Neuron (in vitro differentiated cells): ENCODE results near the gene CYP4F22.
"Not testable (repeated sequence)": the region's sequence is repeated elsewhere in the genome, so short reads cannot be mapped to it uniquely, and the experiment has no call there.

Experiments used
- H2AFZ ChIP-seq: one replicate; pipeline ENCODE4 v1.6.1; 2013; ENCODE audit warnings: low read depth, mild to moderate bottlenecking, inconsistent platforms, low read length, moderate library complexity
- H3K27me3 ChIP-seq: one replicate; pipeline ENCODE4 v1.6.1; 2013; ENCODE audit warnings: low read length; ENCODE audit not compliant: insufficient read depth
- H3K36me3 ChIP-seq: one replicate; pipeline ENCODE4 v1.6.1; 2013; ENCODE audit warnings: low read length; ENCODE audit not compliant: insufficient read depth
- H3K4me1 ChIP-seq: one replicate; pipeline ENCODE4 v1.6.1; 2013; ENCODE audit warnings: low read length; ENCODE audit not compliant: insufficient read depth
- H3K4me3 ChIP-seq: 2 replicates; pipeline ENCODE4 v1.5.1; 2013; ENCODE audit warnings: mild to moderate bottlenecking, low read length, moderate library complexity
- H3K9me3 ChIP-seq: one replicate; pipeline ENCODE4 v1.6.1; 2013; ENCODE audit warnings: low read length

The CYP4F22 gene

GRCh38 chr19:15508035-15508710, at the start of gene CYP4F22:
CYP4F22 (plus strand) TSS chr19:15508525; CDS start chr19:15525337, 16,812 bp downstream.
- no peaks in the 10 kb centered on the region for H3K36me3 ChIP-seq
- H3K4me1 ChIP-seq, result no peaks in the 10 kb centered on the region
- no peak within 1 kb of the TSS for H2AFZ ChIP-seq
- peaks cover 11% of the 10 kb centered on the region for H3K27me3 ChIP-seq
- no peak within 1 kb of the TSS for H3K4me3 ChIP-seq
- no peaks in the 10 kb centered on the region for H3K9me3 ChIP-seq

- Histone ChIP-seq H3K9me3 (no peaks in the 10 kb centered on the region), H3K4me3 (no peak overlapping the region), H3K27me3 (peaks cover 54% of the 10 kb centered on the region), H2AFZ (no peak overlapping the region), H3K36me3 (no peaks in the 10 kb centered on the region), H3K4me1 (no peaks in the 10 kb centered on the region)
Measured at GRCh38 chr19:15461694-15462093, 46.6 kb upstream of the CYP4F22 start.

DNA sequence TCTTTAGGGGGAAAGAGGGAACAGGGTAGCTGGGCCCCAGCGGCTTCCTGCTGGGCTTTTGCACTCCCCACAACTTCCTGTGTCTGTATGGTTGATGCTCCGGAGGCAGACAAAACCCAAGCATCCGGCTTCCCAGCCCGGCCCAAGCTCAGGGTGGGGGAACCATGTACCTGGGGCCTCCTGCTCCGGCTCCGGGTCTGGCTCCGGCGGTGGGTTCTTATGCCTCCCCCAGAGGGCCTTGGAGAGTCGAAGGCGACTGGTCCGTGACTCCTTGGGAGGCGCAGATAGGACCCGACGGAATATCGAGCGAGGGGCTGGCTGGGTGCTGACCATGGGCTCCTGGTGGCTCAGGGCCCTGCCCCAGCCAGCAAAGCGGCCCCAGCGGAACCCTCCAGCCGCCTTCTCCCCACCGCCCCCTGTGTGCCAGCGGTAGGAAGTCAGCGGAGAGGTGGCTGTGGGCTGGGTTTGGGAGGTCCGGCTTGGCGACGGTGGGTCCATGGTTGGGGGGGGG, 44.4 kb upstream of the CYP4F22 start:
- H3K36me3 ChIP-seq, result no peaks in the 10 kb centered on the region
- H3K4me1 ChIP-seq, result no peaks in the 10 kb centered on the region
- H3K4me3 ChIP-seq, result no peak overlapping the region
- H3K9me3 ChIP-seq, result no peaks in the 10 kb centered on the region
- H3K27me3 ChIP-seq, result peaks cover 49% of the 10 kb centered on the region
- no peak overlapping the region for H2AFZ ChIP-seq

- no peak within 1 kb of the TSS for H2AFZ ChIP-seq
- no peaks in the 10 kb centered on the region for H3K4me1 ChIP-seq
- no peak within 1 kb of the TSS for H3K4me3 ChIP-seq
- no peaks in the 10 kb centered on the region for H3K9me3 ChIP-seq
- H3K27me3 ChIP-seq, result peaks cover 55% of the 10 kb centered on the region
- H3K36me3 ChIP-seq, result no peaks in the 10 kb centered on the region
Measured at GRCh38 chr19:15464394-15465385, 43.6 kb upstream of the CYP4F22 start, which contains the start of gene RASAL3. RASAL3 (minus strand) TSS chr19:15464544; CDS start chr19:15464358, 186 bp downstream.

- Histone ChIP-seq H3K9me3 (no peaks in the 10 kb centered on the region), H3K4me3 (no peak overlapping the region), H3K27me3 (peaks cover 39% of the 10 kb centered on the region), H2AFZ (no peak overlapping the region), H3K36me3 (no peaks in the 10 kb centered on the region), H3K4me1 (no peaks in the 10 kb centered on the region)
Measured at GRCh38 chr19:15466851-15467733, 41.2 kb upstream of the CYP4F22 start.

DNA sequence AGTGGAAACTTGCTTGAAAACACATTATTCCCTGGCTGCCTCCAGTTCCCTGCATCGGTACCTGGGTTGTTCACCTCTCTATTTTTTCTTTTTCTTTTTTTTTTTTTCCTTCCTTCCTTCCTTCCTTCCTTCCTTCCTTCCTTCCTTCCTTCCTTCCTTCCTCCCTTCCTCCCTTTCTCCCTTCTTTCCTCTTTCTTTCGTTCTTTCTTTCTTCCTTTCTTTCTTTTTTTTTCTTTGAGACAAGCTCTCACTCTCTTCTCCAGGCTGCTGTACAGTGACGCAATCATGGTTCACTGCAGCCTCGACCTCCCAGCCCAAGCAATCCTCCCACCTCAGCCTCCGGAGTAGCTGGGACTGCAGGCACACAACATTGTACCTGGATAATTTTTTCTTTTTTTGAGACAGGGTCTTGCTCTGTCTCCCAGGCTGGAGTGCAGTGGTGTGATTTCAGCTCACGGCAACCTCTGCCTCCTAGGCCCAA, 40.6 kb upstream of the CYP4F22 start:
- Histone ChIP-seq H3K4me1 (no peaks in the 10 kb centered on the region), H3K36me3 (no peaks in the 10 kb centered on the region), H3K4me3 (no peak overlapping the region), H3K9me3 (no peaks in the 10 kb centered on the region), H3K27me3 (peaks cover 39% of the 10 kb centered on the region), H2AFZ (no peak overlapping the region)

GRCh38 chr19:15468675-15469512, 39.4 kb upstream of the CYP4F22 start:
- H3K4me1 ChIP-seq, result no peaks in the 10 kb centered on the region
- H2AFZ ChIP-seq, result no peak overlapping the region
- no peaks in the 10 kb centered on the region for H3K9me3 ChIP-seq
- H3K27me3 ChIP-seq, result peaks cover 36% of the 10 kb centered on the region
- H3K4me3 ChIP-seq, result no peak overlapping the region
- no peaks in the 10 kb centered on the region for H3K36me3 ChIP-seq

- H3K4me3 ChIP-seq, result no peak overlapping the region
- no peak overlapping the region for H2AFZ ChIP-seq
- H3K9me3 ChIP-seq, result no peaks in the 10 kb centered on the region
- no peaks in the 10 kb centered on the region for H3K4me1 ChIP-seq
- H3K27me3 ChIP-seq, result peaks cover 30% of the 10 kb centered on the region
- no peaks in the 10 kb centered on the region for H3K36me3 ChIP-seq
Measured at GRCh38 chr19:15469513-15470297, 38.6 kb upstream of the CYP4F22 start.

DNA sequence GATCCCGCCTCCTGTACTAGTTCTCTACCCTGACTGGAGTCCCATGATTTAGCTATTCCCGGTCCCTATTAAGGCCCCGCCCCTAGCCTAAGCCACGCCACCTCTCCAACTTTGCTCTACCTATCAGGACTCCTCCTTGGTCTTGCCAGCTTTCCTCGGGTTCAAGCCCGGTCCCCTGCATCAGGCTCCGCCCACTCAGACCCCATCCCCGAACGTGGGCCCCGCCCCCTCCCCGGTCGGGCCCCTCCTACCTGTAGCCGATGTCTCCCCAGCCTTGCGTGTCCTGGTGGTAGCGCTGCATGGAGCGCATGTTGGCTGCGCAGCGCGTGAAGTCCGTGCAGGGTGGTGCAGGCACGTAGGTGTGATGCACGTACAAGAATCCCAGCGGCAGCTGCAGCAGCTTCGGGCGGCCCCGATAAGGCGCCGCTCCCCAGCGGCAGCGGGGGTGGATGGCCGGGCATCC, 36.7 kb upstream of the CYP4F22 start:
- no peak overlapping the region for H3K4me3 ChIP-seq

DNA sequence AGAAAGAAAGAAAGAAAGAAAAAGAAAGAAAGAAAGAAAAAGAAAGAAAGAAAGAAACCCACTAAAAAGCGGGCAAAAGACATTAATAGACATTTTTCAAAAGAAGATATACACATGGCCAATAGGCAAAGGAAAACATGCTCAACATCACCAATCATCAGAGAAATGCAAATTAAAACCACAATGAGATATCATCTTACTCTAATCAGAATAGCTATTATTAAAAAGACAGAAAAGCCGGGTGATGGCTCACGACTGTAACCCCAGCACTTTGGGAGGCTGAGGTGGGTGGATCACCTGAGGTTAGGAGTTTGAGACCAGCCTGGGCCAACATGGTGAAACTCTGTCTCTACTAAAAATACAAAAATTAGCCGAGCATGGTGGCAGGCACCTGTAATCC, 34.5 kb upstream of the CYP4F22 start:
- not testable (repeated sequence) for H3K4me3 ChIP-seq, H3K36me3 ChIP-seq, H3K4me1 ChIP-seq, H2AFZ ChIP-seq, H3K9me3 ChIP-seq
- peaks cover 13% of the 10 kb centered on the region for H3K27me3 ChIP-seq

More for the DNA sequence above, 36.7 kb upstream of the CYP4F22 start:
- Histone ChIP-seq H3K9me3 (no peaks in the 10 kb centered on the region), H3K36me3 (no peaks in the 10 kb centered on the region), H3K4me1 (no peaks in the 10 kb centered on the region), H3K27me3 (peaks cover 26% of the 10 kb centered on the region), H2AFZ (no peak overlapping the region)

- Histone ChIP-seq H3K9me3 (no peaks in the 10 kb centered on the region), H3K4me3 (no peak overlapping the region), H3K27me3 (peaks cover 3% of the 10 kb centered on the region), H2AFZ (no peak overlapping the region), H3K36me3 (no peaks in the 10 kb centered on the region), H3K4me1 (no peaks in the 10 kb centered on the region)
Measured at GRCh38 chr19:15475169-15475568, 33.2 kb upstream of the CYP4F22 start.
